Hepatic stellate cell (primary cell): Measurements from ENCODE around the gene KDM4C.
"Not testable (repeated sequence)": the region's sequence is repeated elsewhere in the genome, so short reads cannot be mapped to it uniquely, and the experiment has no call there.

Source experiments
- DNase-seq: peaks from one replicate; pipeline ENCODE4 v3.0.0; 2011; ENCODE audit warnings: low spot score

The KDM4C gene

GRCh38 chr9:6764523-6764922 lies 6.8 kb downstream of the KDM4C start:
- no peak for DNase-seq

GRCh38 chr9:6764950-6765349 lies 7.2 kb downstream of the KDM4C start:
- no peak for DNase-seq

GRCh38 chr9:6765396-6765795 lies 7.6 kb downstream of the KDM4C start:
- no peak for DNase-seq

DNA sequence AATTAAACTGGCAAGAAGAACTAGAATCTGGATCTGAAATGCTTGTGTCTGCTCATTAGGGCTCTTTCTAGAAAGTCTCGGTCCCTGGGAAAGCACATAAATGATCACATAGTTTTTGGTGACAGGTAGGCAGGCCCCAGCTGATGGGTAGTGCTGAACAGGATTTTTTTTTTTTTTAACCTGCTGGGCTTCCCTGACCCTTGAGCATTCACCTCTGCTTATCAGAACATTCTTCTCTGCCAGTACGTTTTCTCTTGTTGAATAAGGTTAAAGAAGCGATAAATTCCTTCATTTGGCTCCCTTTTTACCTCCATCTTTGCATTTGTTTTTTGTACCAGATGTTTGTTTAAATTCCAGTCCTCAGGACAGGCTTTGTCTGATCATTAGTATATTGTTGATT lies 8.8 kb downstream of the KDM4C start:
- DNase-seq: no peak

DNA sequence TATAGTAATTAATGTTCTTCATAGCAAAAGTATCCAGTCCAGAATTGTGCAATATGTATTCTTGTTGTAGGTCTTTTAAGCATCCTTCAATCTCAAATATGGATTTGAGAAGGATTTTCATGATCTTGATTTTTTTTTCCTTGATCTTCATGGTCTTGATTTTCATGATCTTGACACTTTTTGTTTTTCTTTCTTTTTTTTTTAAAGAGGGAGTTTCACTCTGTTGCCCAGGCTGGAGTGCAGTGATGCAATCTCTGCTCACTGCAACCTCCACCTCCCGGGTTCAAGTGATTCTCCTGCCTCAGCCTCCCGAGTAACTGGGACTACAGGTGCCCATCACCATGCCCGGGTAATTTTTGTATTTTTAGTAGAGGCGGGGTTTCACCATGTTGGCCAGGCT lies 10.8 kb downstream of the KDM4C start:
- DNase-seq: not testable (repeated sequence)

DNA sequence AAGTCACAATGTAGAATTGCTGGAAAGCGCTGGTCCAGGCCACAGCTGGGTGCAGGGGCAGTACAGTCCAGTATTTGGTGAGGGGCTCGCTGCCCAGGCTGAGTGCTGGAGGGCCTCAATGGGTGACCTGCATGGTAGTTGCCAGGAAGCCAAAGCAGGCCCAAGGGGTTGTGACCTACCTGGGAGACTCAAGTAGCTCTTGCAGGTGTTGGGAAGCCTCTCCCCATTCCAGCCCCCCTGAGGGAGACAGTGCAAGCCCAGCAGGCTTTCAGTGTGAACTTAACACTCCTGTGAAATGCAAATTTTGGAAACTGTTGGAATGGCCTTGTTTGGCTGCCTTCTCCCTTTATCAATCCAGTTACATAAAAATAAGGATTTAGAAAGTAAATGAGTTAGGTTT lies 13.9 kb downstream of the KDM4C start:
- no peak for DNase-seq

- no peak for DNase-seq
Observed at GRCh38 chr9:6777213-6777902, 19.6 kb downstream of the KDM4C start.

GRCh38 chr9:6779417-6780241 lies 21.9 kb downstream of the KDM4C start:
- DNase-seq: peak; percentile 26

GRCh38 chr9:6780690-6781089 lies 22.9 kb downstream of the KDM4C start:
- no peak for DNase-seq

GRCh38 chr9:6781476-6781875 lies 23.7 kb downstream of the KDM4C start:
- no peak for DNase-seq

DNA sequence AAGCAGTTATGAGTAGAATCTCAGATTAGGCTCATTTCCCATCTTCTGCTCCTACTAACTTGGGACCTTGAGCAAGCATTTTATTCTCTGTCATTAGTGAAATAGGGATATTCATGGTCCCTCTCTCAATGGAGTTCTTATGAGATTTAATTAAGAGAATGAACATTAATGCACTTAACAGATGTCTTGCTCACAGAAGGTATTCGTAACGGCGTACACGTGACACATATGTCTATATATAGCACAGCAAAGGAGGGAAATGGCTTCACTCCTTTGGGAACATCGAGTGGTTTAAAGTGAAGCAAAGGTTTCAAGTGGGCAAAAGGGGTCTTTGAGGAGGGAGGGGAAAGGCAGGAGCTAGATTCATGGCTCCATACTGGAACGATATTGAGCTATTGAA lies 24.6 kb downstream of the KDM4C start:
- no peak for DNase-seq

DNA sequence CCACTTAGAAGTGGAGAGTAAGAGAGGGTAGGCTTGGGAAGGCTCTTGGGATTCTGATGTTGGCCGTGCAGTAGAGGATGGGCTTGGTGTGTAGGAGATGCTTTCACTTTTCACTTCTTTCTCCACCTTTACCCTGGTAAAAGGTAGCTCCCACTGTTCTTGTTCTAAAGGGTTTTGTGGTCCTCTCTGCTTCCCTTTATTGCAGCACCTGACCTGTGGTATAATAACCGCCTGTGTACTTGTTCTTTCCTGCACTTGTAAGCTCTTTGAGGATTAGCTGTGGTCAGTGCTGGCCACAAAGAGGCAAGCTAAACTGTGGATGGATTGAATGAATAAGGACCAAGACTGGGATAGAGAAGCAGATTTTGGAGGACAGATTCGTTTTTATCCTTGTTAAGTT lies 25.2 kb downstream of the KDM4C start:
- no peak for DNase-seq

DNA sequence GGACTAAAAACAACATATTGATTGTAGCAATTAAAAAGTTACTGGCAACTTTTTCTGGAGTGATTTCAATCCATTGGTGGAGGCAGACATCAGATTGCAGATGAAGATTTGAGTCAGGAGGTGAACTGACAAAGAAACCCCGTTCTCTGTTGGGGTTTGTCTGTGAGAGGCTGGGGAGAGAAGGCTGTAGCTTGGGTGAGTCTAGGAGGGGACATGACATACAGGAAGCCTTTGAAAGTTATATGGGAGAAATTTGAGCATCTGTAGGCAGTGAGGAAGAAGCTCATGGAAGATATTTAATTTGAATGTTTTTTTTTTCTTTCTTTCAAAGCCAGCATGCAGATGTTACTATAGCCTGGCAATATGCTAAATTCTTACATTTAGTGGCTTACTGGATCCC lies 26.0 kb downstream of the KDM4C start:
- no peak for DNase-seq

- no peak for DNase-seq
Observed at GRCh38 chr9:6785682-6786081, 27.9 kb downstream of the KDM4C start.

- peak; percentile 8 for DNase-seq
Observed at GRCh38 chr9:6787793-6788161, 30.0 kb downstream of the KDM4C start.

GRCh38 chr9:6788162-6789016 lies 30.6 kb downstream of the KDM4C start:
- DNase-seq: peak; percentile 73

- DNase-seq: not testable (repeated sequence)
Observed at GRCh38 chr9:6789017-6789338, 31.2 kb downstream of the KDM4C start.

- DNase-seq: no peak
Observed at GRCh38 chr9:6790866-6791265, 33.1 kb downstream of the KDM4C start.

- no peak for DNase-seq
Observed at GRCh38 chr9:6793203-6793602, 35.4 kb downstream of the KDM4C start.

GRCh38 chr9:6794936-6795335 lies 37.2 kb downstream of the KDM4C start:
- DNase-seq: no peak

- no peak for DNase-seq
Observed at GRCh38 chr9:6802926-6803325, 45.2 kb downstream of the KDM4C start.

- DNase-seq: peak; percentile 34
Observed at GRCh38 chr9:6805532-6805931, 47.8 kb downstream of the KDM4C start.

GRCh38 chr9:6806318-6806717 lies 48.5 kb downstream of the KDM4C start:
- not testable (repeated sequence) for DNase-seq
